HL-60/S4 (cell line): ENCODE measurements around the gene LAMB2.

Source experiments
- in situ Hi-C: fragments of 300-500 bp; cut with MboI; formaldehyde crosslinking; loops from 2 replicates; pipeline ENCODE4 v1.14.3; 2022; ENCODE audit warnings: low sequenced_read_pairs

Gene LAMB2

DNA sequence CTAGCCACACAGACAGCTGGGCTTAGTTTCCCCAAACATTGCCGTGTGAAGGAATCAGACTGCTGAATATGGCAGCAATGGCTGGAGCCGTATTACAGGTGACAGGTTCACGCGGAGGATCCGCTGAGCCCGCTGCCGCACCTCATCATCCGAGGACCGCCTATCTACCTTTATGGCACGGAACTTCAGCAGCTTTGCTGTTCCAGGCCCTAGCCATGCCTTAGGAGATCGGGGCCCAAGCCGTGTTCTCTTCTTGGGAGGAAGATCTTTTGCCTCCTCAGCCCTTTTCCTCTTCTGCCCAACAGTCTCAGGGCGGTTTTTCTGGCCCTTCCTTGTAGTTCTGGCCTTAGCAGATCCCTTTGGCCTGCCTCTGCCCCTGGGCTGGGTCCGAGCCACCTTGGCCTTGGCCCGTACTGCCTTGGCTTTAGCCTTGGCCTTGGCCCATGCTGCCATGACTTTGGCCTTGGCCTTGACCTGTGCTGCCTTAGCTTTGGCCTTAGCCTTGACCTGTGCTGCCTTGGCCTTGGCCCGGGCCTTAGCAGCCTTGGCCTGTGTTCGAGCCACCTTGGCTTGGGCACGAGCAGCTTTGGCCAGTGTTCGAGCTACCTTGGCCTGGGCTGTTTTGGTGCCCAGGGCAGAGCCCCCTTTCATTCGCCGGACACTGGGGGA is 30.0 kb upstream of the LAMB2 start:
- in situ Hi-C loops = loop anchor here (25.0 kb wide), 1 partner anchor 274 kb away; the partner anchor contains the start of gene NICN1

DNA sequence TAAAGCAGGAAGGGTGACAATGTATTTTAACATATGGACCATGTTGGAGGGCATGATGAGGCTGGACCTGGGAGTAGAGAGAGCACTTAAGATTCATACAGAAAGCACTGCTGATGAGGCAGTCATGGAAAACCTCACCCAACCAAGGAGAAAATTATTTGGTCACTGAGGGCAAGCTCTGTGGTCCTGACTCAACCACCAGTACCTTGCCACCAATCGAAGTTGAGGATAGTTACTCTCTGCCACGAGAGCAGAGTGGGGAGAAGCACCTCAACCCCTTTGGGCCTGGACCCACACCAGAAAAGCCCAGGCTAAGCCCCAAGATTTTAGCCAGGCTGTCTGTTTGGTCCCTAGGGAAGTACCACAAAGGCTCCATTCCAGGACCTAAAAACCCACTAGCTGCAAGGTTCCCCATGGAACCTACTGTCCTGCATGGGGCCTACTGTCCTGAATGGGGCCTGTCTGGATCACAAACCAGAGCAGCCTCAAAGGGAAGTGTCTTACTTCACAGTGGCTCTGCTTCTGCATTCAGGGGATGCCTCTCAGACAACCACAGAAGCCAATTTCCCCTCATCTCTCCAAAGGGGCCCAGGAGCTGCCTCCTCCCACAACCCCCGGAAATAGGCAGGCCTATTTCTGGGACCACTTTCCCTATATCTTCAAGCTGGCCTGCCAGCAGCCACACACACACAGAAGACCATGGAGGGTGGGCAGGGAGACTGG is 29.1 kb upstream of the LAMB2 start:
- in situ Hi-C loops = loop anchor here (25.0 kb wide), 1 partner anchor 275 kb away; the partner anchor contains the start of gene NICN1

DNA sequence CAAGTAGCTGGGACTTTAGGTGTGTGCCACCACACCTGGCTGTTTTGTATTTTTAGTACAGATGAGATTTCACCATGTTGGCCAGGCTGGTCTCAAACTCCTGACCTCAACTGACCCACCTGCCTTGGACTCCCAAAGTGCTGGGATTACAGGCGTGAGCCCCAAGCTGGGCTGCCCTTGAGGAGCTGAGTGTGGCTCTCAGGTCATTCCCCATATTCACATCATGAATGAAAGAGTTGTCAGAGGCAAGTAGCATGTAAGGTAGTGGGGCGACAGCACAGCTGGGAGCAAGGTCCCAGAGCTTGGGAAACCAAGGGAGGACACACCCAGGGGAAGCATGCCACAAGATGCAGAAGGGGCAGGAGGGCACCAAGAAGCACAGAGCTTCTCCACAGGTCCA is 28.3 kb upstream of the LAMB2 start:
- in situ Hi-C loops = loop anchor here (25.0 kb wide), 1 partner anchor 276 kb away; the partner anchor contains the start of gene NICN1

DNA sequence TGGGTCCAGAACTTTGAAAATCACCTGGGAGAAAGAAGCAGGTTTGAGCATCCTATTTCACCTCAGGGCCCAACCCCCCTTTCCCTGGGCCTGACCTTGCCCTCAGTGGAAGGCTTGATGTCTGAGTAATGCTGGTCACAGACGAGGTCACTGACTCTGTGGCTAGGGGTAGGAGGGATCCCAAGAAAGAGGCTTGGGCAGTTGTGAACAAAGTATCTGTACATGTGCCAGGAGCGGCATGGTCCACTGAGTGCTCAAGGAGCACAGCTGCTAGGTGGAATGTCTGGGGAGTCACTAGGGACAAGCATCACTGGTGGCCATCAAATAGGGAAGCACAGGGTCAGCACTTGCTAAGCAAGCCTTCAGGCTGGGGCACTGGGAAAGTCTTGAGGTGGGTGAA is 25.9 kb upstream of the LAMB2 start:
- in situ Hi-C loops = loop anchor here (25.0 kb wide), 1 partner anchor 279 kb away; the partner anchor contains the start of gene NICN1

DNA sequence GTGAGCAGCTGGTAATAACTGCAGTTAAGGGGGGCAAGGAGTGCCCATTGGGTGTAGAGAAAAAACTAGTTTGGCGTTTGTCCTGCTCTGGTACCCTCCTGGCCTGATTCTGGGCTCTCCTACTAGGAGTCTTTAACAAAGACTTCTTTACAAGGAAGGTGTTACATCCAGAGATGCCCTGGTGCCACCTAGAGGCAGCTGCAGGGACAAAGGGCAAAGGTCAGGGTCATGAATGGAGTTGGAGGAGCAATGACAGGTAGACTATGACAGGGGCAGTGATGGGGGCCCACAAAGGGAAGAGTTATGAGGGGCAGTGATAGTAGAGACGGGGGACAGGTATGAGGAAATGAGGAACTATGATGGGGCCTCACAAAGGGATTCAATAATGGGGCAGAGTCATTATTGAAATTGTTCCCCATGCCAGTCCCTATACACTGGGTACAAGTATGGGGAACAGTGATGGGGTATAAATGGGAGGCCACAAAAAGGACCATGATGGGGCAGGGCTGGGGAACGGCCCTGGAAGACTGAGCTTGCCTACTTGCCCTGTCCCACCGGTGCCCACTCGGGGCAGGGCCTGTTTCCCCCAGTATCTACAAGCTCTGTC is 25.4 kb upstream of the LAMB2 start:
- in situ Hi-C loops = loop anchor here (25.0 kb wide), 1 partner anchor 279 kb away; the partner anchor contains the start of gene NICN1

DNA sequence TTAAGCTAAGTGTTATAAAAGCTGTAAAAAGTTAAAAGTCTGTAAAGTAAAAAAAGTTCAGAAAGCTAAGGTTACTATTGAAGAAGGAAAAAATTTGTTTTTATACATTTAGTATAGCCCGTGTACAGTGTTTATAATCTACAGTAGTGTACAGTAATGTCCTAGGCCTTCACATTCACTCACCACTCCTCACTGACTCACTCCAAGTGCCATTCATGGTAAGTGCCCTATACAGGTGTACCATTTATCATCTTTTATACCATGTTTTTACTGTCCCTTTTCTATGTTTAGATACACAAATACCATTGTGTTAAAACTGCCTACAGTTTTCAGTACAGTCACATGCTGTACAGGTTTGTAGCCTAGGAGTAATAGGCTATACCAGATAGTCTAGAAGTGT is 24.4 kb upstream of the LAMB2 start:
- in situ Hi-C loops = loop anchor here (25.0 kb wide), 1 partner anchor 280 kb away; the partner anchor contains the start of gene NICN1

DNA sequence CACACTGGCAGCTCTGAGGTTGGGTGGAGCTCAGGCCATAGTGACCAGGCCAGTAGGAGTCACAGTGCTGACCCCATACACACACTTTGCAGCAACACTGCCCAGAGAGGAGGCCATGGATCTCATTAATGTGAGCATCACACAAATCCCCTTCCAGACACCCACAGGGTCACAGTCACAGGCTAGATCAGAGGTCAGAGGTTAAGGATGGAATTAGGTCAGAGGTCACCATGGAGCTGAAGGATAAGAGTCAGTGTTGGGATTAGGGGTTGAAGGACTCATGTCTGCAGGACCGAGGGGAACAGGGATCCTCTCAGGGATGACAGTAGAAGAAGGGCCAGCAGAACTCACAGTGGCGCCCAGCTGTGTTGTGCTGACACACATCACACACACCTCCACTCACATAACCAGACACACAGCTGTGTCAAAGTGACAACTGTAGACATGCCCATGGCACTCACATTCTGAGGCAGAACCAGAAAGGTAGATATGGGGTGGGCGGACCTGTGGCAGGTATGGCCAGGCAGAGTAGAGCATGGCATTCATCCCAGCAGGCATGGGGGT is 20.6 kb upstream of the LAMB2 start:
- in situ Hi-C loops = loop anchor here (25.0 kb wide), 1 partner anchor 284 kb away; the partner anchor contains the start of gene NICN1

DNA sequence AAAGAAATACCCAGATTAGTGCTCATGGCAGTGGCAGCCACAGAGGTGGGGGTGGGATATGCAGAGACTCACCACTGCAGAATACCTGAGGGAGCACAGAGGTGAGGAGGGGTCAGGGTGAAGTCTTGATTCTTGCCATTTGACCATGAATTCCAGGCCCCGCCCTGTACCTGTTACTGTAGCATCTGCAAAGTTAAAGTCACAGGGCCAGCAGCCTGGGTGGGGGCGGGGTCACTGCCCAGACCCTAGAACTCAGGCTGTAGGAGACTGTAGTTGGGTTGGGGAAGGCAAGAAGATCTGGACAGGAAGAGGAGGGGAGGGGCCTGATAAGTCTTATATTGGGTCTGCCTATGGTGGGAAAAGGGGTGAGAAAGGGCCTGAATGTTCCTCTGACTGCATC is 18.8 kb upstream of the LAMB2 start:
- in situ Hi-C loops = loop anchor here (25.0 kb wide), 1 partner anchor 286 kb away; the partner anchor contains the start of gene NICN1

DNA sequence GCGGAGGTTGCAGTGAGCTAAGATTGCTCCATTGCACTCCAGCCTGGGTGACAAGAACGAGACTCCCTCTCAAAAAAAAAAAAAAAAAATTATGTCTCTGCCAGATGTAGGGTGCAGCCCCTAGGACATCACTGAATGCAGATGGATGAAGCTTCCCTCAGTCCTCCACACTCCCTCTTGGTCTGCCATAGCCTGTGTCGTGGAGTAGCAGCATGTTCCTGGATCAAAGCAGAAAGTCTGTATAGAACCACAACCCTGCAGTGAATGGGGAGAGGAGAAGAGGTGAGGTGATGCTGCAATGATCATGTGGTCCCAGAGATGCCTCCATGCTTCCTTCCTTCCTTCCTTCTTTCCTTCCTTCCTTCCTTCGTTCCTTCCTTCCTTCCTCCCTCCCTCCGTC is 15.3 kb upstream of the LAMB2 start:
- in situ Hi-C loops = no loop called here

DNA sequence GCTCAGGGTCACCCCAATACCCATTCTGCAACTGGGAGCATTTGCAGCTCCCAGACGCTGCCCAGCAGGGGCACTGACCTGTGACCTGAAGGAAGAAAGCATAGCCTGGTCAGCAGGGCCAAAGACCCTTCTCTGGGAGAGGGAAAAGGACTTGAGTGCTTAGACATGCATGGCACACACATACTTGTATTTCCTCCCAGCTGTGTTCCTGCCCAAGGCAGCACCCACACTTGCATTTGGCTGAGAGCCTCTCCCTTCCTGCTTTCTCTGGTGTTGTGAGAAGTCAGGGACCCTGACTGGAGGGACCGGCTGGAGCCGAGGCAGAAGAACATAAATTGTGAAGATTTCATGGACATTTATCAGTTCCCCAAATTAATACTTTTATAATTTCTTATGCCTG is 7.2 kb upstream of the LAMB2 start:
- in situ Hi-C loops = no loop called here

DNA sequence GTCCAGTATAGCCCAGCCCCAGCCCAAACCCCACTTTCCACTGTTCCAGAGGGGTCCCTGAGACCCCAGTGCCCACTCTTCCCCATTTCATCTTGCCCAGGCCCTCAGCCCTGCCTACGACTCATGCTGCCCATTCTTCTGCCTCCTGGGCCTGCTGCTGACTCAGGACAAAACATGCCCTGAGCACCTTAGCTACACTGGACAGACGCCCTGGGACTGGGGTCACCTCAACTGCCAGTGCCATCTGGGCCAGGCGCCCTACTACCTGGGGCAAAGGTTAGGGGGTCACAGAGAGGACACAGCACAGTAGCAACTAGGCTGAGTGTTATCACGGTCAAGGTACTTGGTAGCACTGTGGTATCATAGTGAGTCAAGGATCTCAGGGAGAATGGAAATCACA is 2.6 kb upstream of the LAMB2 start:
- in situ Hi-C loops = no loop called here

DNA sequence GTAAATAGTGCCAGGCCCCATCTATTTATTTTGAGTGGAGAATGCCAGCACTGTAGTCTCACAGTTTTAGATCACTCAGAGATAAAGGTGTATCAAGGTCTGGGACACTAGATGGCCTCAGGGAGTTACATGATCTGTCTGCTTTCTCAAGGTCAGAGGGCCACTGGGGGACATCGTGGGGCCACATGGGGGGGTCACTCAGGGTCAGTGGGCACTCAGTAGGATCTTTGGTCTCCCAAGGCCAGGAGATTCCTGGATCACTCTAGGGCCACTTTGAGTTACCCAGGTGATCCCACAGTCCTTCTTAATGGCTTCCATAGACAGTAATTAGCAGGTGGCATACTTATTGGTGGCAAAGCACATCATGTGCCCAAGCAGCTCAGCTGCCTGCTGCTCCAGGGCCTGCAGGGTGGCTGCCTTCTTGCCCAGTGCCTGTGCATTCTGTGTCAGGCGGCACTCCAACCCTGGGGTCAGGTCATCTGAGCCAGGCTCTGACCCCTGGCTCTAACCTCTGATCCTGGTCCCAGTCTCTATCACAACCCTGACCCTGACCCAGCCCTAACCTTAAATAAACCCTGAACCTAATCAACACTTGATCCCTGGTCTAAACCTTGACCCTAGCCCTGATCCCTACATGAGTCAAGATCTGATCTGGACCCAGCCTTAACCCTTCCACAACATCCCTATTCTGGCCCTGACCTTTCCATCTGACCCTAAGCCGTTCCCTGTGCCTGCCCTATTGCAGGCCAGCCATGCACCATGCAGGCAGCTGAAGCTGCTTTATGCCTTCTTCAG is 1.8 kb upstream of the LAMB2 start:
- in situ Hi-C loops = no loop called here

DNA sequence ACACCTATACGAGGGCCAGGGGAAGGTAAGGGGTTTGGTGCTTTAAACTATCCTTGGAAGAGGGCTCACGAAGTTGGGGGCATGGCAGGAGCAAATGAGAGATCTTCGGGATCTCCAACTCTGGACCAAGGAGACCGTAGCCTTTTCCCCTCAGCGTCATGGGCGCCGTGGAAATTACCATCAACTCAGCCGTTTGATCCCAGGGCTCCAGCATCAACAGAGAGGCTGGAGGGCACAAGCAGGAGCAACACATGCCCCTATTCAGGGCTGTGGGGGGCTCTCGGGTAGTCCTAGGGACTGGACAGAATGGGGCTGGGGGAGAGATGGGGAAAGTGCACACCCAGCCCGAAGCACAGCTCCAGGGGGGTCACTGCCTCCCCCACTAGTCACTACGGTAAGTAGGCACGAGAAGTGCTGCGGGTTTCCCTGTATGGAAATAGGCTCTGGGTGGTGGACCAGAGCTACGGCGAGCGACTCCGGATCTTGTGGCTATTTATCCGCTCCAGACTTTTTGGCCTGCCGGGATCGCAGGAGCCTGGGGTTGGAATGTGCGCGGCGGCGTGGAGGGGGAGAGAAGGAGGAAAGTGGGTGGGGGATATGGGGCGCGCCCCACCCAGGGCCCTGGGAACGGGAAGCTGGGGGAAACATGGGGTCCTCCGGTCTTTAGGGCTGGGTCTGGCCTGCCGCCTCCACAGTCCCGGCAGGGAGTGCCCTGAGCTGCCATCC is 539 bp upstream of the LAMB2 start:
- in situ Hi-C loops = no loop called here

DNA sequence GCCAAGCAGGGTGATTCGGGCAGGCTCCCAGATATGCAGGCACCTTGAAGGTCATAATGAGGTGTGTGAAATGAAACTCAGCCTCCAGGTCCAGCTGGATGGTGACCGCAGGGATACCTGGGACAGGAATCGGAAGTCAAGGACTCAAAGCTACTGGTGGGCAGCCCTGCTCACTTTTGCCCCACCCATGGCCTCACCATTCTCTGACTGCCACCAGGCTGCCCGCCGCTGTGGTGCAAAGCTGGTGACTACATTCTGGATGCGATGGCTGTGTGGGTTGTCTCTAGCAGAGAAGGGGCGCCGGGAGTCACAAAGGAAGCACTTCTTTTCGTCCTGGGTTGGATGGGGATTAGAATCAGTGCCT is 795 bp downstream of the LAMB2 start:
- in situ Hi-C loops = no loop called here

DNA sequence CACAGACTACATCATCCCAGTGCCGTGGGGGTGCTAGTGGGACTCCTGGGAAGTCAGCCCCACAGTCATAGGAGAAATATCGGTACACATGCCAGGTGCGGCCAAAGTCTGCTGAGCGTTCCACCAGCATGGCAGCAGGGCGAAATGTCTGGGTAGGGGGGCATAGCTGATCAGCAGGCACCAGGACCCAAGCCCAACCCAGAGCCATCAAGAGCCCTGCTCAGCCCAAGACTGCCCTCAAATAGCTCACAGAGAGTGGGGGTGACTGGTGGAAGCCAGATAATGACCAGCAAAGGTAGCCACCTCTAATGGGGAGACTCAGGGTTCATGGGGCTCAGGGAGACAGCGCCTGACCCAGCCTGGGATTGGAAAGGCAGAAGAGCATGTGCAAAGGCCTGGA is 1.3 kb downstream of the LAMB2 start:
- in situ Hi-C loops = no loop called here

DNA sequence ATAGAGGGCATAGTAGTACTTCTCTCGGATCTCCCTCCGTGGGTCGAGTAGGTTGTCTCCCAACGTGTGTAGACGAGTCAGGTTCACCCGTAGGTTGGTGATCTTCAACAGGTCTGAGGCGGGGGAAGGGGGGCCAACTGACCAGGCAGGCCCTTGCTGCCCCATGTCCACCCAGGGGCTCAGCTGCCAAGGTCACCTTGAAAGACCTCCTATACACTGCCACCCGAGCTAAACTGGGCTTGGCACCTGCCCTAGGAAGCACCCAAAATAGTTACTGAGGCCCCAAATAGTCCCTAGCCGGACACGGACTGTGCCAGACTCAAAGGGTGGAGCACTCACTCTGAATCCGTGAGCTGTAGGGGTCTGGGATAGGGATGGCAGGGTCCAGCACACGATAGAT is 1.8 kb downstream of the LAMB2 start:
- in situ Hi-C loops = no loop called here

DNA sequence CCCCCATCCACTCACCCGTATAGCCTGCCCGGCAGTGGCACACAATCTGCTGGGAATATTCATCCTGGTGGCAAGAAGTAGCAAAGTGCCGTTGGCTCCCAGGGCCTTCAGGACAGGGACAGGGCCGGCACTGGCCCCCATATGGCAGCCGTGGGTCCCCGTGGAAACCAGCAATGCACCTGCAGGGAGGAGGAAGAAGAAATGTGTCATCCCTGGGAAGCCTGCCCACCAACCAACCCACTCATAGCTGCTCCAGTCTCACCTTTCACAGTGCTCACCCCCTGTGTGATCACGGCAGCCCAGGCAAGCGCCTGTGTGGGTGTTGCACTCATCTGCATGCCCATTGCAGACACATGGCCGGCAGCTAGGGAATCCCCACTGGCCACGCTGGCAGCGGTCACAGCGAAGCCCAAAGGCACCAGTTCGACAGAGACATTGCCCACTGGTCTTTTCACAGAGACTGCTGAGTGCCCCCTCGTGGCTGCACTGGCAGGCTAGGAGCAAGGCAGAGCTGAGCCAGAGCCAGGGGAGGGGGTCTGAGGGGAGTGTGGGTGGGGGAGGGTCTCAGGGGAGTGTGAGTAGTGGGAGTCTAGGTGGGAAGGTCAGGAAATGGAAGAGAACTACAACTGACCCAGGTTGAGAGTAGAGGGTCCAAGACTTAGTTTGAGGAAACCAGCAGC is 7.7 kb downstream of the LAMB2 start:
- in situ Hi-C loops = no loop called here

DNA sequence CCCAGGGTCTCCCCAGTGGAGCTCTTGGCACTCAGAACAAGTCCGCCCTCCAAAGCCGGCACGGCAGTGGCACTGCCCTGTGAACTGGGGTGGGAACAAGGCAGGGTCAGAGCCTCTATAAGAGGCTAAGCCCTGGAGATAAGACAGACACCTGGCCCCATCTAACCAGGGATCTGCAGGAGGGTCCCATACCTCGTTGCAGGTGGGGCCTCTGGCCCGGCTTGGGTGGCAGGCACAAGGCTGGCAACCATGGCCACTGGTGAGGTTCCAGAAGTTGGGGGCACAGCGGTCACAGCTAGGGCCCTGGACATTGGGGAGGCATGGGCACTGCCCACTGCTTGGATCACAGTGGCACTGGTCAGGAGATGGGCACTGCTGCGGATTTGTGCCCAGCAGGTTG is 8.6 kb downstream of the LAMB2 start:
- in situ Hi-C loops = no loop called here

DNA sequence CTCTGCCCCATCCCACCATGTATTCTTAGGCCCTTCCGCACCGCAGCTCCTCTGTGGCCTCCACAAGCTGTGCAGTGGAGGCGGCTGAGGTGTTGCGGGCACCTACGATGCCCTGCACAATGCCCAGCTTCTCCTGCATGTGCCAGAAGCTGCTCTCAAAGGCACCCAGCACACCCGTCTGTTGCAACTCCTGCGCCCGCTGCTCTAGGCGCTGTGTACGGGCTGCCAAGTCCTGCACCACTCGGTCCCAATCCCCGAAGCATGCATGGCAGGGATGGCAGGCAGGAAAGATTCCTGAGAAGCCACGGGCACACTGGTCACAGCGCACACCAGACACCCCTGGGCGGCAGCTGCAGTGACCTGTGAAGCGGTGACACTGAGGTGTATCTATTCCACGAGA is 9.2 kb downstream of the LAMB2 start:
- in situ Hi-C loops = no loop called here
